K562 (cell line): ENCODE data around the gene ZNF219. TPM values are rescaled to one million over a fixed set of nuclear protein-coding genes. Genes with fewer than 3 reads are reported as not detected.

ENCODE experiments used
- ARID1B ChIP-seq: fragments of 450-650 bp; IDR thresholded peaks from 2 replicates; pipeline ENCODE4 v1.6.1; 2016; ENCODE audit warnings: antibody characterized with exemption, mild to moderate bottlenecking, inconsistent platforms
- ATF6 ChIP-seq: sonication (generic); formaldehyde crosslinking; IDR thresholded peaks from 2 replicates; pipeline ENCODE4 v1.4.0; 2020; ENCODE audit warnings: mild to moderate bottlenecking, missing genetic modification reagents
- CCAR2 ChIP-seq: fragments of 200-400 bp; formaldehyde crosslinking; IDR thresholded peaks from 2 replicates; pipeline ENCODE4 v1.6.1; 2017; ENCODE audit warnings: mild to moderate bottlenecking, low read depth, low read length
- CTCFL ChIP-seq: IDR thresholded peaks from 2 replicates; pipeline ENCODE4 v1.6.1; 2011; ENCODE audit warnings: borderline replicate concordance, low read depth, mild to moderate bottlenecking, moderate library complexity, low read length; ENCODE audit not compliant: insufficient read depth, poor library complexity, severe bottlenecking
- ESRRA ChIP-seq: fragments of 450-650 bp; IDR thresholded peaks from 2 replicates; pipeline ENCODE4 v1.6.1; 2014; ENCODE audit warnings: low read depth, mild to moderate bottlenecking, moderate library complexity, borderline replicate concordance
- FOXK2 ChIP-seq, 2 experiments: fragments of 450-650 bp; IDR thresholded peaks in 1 of 2; conservative IDR thresholded peaks in 1 of 2; 2 replicates each; pipeline ENCODE4 v1.6.1; 2016; ENCODE audit warnings: low read depth in 2 of 2, mild to moderate bottlenecking in 1 of 2
- FUS ChIP-seq: fragments of 200-400 bp; formaldehyde crosslinking; optimal IDR thresholded peaks from 2 replicates; pipeline ENCODE3; 2017; ENCODE audit warnings: low read depth, low read length
- GABPB2 ChIP-seq: fragments of 250-450 bp; sonication (Bioruptor Pico); conservative IDR thresholded peaks from 2 replicates; pipeline ENCODE4 v1.5.1; 2021; ENCODE audit warnings: mild to moderate bottlenecking
- GATAD2A ChIP-seq: fragments of 450-650 bp; IDR thresholded peaks from 2 replicates; pipeline ENCODE4 v1.6.1; 2017
- GTF2E2 ChIP-seq: fragments of 200-800 bp; sonication (Bioruptor generic); IDR thresholded peaks from 2 replicates; pipeline ENCODE4 v1.6.1; 2016; ENCODE audit warnings: missing genetic modification characterization, missing compliant biosample characterization
- HMG20B ChIP-seq: fragments of 250-450 bp; sonication (Bioruptor Pico); IDR thresholded peaks from 2 replicates; pipeline ENCODE4 v1.5.0; 2021; ENCODE audit warnings: mild to moderate bottlenecking
- IRF9 ChIP-seq: fragments of 450-650 bp; IDR thresholded peaks from 2 replicates; pipeline ENCODE4 v1.6.1; 2016; ENCODE audit warnings: missing biosample characterization, missing genetic modification characterization
- LEF1 ChIP-seq: fragments of 450-650 bp; IDR thresholded peaks from 2 replicates; pipeline ENCODE4 v1.6.1; 2016; ENCODE audit warnings: mild to moderate bottlenecking
- MAFK ChIP-seq: IDR thresholded peaks from 2 replicates; pipeline ENCODE4 v1.6.1; 2011; ENCODE audit warnings: low read length, improper control_type of control experiment
- NELFE ChIP-seq: IDR thresholded peaks from 2 replicates; pipeline ENCODE4 v1.6.1; 2011; ENCODE audit warnings: mild to moderate bottlenecking; ENCODE audit not compliant: insufficient read depth, insufficient read length
- NFE2L1 ChIP-seq: fragments of 450-650 bp; IDR thresholded peaks from 2 replicates; pipeline ENCODE4 v1.6.1; 2016; ENCODE audit warnings: missing genetic modification characterization, low read depth, mild to moderate bottlenecking, missing compliant biosample characterization, moderate library complexity, borderline replicate concordance
- PURB ChIP-seq: sonication (generic); formaldehyde crosslinking; IDR thresholded peaks from 2 replicates; pipeline ENCODE4 v1.9.0; 2021; ENCODE audit warnings: low read depth, mild to moderate bottlenecking, missing genetic modification reagents
- RBFOX2 ChIP-seq: fragments of 200-400 bp; formaldehyde crosslinking; IDR thresholded peaks from 2 replicates; pipeline ENCODE4 v1.6.1; 2017; ENCODE audit warnings: low read depth, mild to moderate bottlenecking, low read length, moderate library complexity
- SMAD4 ChIP-seq: fragments of 250-450 bp; sonication (Bioruptor Pico); conservative IDR thresholded peaks from 2 replicates; pipeline ENCODE4 v1.8.0; 2021; ENCODE audit warnings: inconsistent platforms, mild to moderate bottlenecking, moderate library complexity
- SMARCA5 ChIP-seq: fragments of 450-650 bp; IDR thresholded peaks from 2 replicates; pipeline ENCODE4 v1.6.1; 2016
- TEAD2 ChIP-seq: fragments of 450-650 bp; IDR thresholded peaks from 2 replicates; pipeline ENCODE4 v1.6.1; 2016; ENCODE audit warnings: missing genetic modification characterization, control low read depth, missing compliant biosample characterization
- ZBTB7A ChIP-seq: IDR thresholded peaks from 2 replicates; pipeline ENCODE4 v1.6.1; 2011; ENCODE audit warnings: low read depth, mild to moderate bottlenecking, low read length, moderate library complexity, borderline replicate concordance; ENCODE audit not compliant: control insufficient read depth
- ZFP30 ChIP-seq: fragments of 250-450 bp; sonication (Bioruptor Pico); IDR thresholded peaks from 2 replicates; pipeline ENCODE4 v1.8.0; 2022; ENCODE audit warnings: moderate library complexity, mild to moderate bottlenecking, inconsistent platforms, borderline replicate concordance
- ZNF212 ChIP-seq: fragments of 450-650 bp; formaldehyde crosslinking; IDR thresholded peaks from 2 replicates; pipeline ENCODE4 v1.4.0; 2020; ENCODE audit warnings: mild to moderate bottlenecking
- ZNF224 ChIP-seq: sonication (generic); formaldehyde crosslinking; IDR thresholded peaks from 2 replicates; pipeline ENCODE4 v1.8.0; 2022; ENCODE audit warnings: mild to moderate bottlenecking, missing genetic modification reagents
- ZNF77 ChIP-seq: fragments of 250-450 bp; sonication (Bioruptor Pico); IDR thresholded peaks from 2 replicates; pipeline ENCODE4 v1.5.0; 2020
- ZZZ3 ChIP-seq: fragments of 450-650 bp; IDR thresholded peaks from 2 replicates; pipeline ENCODE4 v1.6.1; 2016; ENCODE audit warnings: antibody characterized with exemption, mild to moderate bottlenecking, moderate library complexity
- polyA plus RNA-seq, 8 experiments: library from polyadenylated mRNA; depleted of rRNA in 4 of 8; stranded (reverse) in 5 of 8; unstranded in 3 of 8; fragments of >200 nt; fragmentation: Nextera tagmentation in 2 of 8; fragmentation: Illumina TruSeq in 1 of 8; extraction: Ambion mirVana in 2 of 8; extraction: Trizol in 1 of 8; gene quantifications; 2 replicates each; pipeline versions ENCODE4 v1.2.1 to v1.2.3, GENCODE V29; 2011 to 2014; ENCODE audit warnings: inconsistent platforms in 1 of 8, missing spikeins in 1 of 8
- total RNA-seq, 7 experiments: library from RNA; depleted of rRNA in 6 of 7; stranded (reverse); fragments of >200 nt in 6 of 7; fragmentation: Illumina TruSeq in 2 of 7; extraction: Trizol in 2 of 7; gene quantifications; 2 replicates each; pipeline versions ENCODE4 v1.2.1 to v1.2.3, GENCODE V29; 2011 to 2021; ENCODE audit warnings: low replicate concordance in 1 of 7

Gene ZNF219
- total and polyA plus RNA-seq, 9 of the 15 experiments (the other 6 are each of a cell fraction or from before 2014, with no cell fraction given) = 0.29 to 10.6 (median 2.8) TPM

GRCh38 chr14:21043974-21044618 lies 54.4 kb downstream of the ZNF219 start (continued):
- TF ChIP-seq IRF9 (tag) (no peak), RBFOX2 (no peak), SMAD4 (CRISPR knock-in tag) (peak; percentile 15; the same call in 1 of the 2 replicates), ZNF212 (CRISPR knock-in tag) (no peak), HMG20B (no peak), ZBTB7A (no peak), ARID1B (peak; percentile 70), GABPB2 (CRISPR knock-in tag) (no peak), ESRRA (peak; percentile 44; the same call in 1 of the 2 replicates), LEF1 (0 out of 2 replicates have a peak, but pooled peaks have one; percentile 27), ATF6 (no peak), ZFP30 (no peak), FUS (no peak), SMARCA5 (no peak), ZNF224 (CRISPR knock-in tag) (no peak), MAFK (no peak), CCAR2 (no peak), GATAD2A (no peak), PURB (CRISPR knock-in tag) (no peak), NELFE (no peak), NFE2L1 (tag) (no peak), ZZZ3 (no peak), FOXK2 (conservative IDR thresholded peaks at IDR 0.05 in 1 of 2, IDR thresholded peaks at IDR 0.05 in 1 of 2; ENCODE audit: low read depth in 2 of 2) (no peak), GTF2E2 (tag) (no peak), TEAD2 (tag) (no peak), ZNF77 (no peak), CTCFL (no peak)
